HFFc6 (cell line): Measurements from ENCODE around the gene S100A3. TPM values are rescaled to one million over a fixed set of nuclear protein-coding genes. Genes with fewer than 3 reads are reported as not detected.
"Not testable (repeated sequence)": the region's sequence is repeated elsewhere in the genome, so short reads cannot be mapped to it uniquely, and the experiment has no call there.

Experiments used
- DNase-seq: peaks from one replicate; pipeline ENCODE4 v3.0.0-alpha.2; 2018
- H3K27ac Mint-ChIP-seq: 2 replicates; pipeline ENCODE4 v1.8.0; 2020; ENCODE audit warnings: mild to moderate bottlenecking, mixed read lengths
- H3K27me3 Mint-ChIP-seq: 2 replicates; pipeline ENCODE4 v1.8.0; 2021; ENCODE audit warnings: mild to moderate bottlenecking, moderate library complexity, mixed read lengths; ENCODE audit not compliant: insufficient read depth
- H3K36me3 Mint-ChIP-seq: 2 replicates; pipeline ENCODE4 v1.8.0; 2021; ENCODE audit warnings: low read depth, mixed read lengths
- H3K4me1 Mint-ChIP-seq: 2 replicates; pipeline ENCODE4 v1.8.0; 2020; ENCODE audit warnings: low read depth, mixed read lengths
- H3K4me3 Mint-ChIP-seq: 2 replicates; pipeline ENCODE4 v1.8.0; 2020; ENCODE audit warnings: mild to moderate bottlenecking, moderate library complexity, mixed read lengths
- H3K9me3 Mint-ChIP-seq: 2 replicates; pipeline ENCODE4 v1.8.0; 2020; ENCODE audit warnings: mild to moderate bottlenecking, mixed read lengths
- CTCF ChIP-seq: fragments of 200-600 bp; sonication (generic); IDR thresholded peaks from 2 replicates; pipeline ENCODE4 v1.5.0; 2021; ENCODE audit warnings: antibody characterized with exemption, mild to moderate bottlenecking
- total RNA-seq, 6 experiments: library from RNA; stranded (reverse); fragmentation: NEBNext Ultra II Directional; extraction: Animal tissue kit (Norgen Biotek cat#: 25700); gene quantifications; 2 replicates in 1 of 6; 3 replicates in 5 of 6; pipeline ENCODE4 v1.2.3, GENCODE V29; 2021

S100A3 gene
- total RNA-seq, 6 experiments from 2014 or later: 3.4 to 5.6 (median 5.1) TPM

- no peak for TF ChIP-seq CTCF
- Mint-ChIP-seq H3K9me3 (no peaks in the 10 kb centered on the region), H3K36me3 (peaks cover 19% of the 10 kb centered on the region), H3K27me3 (peaks cover 14% of the 10 kb centered on the region), H3K4me1 (peaks cover 61% of the 10 kb centered on the region), H3K27ac (peak overlapping the region; percentile 67), H3K4me3 (no peak overlapping the region)
- DNase-seq: no peak
Measured at GRCh38 chr1:153531638-153532037, 17.4 kb downstream of the S100A3 start.

- H3K27me3 Mint-ChIP-seq: no peaks in the 10 kb centered on the region
- no peak overlapping the region; the same call in 1 of the 2 replicates for H3K27ac Mint-ChIP-seq
- TF ChIP-seq CTCF: no peak
- no peaks in the 10 kb centered on the region for H3K9me3 Mint-ChIP-seq
- H3K4me3 Mint-ChIP-seq: no peak overlapping the region
- H3K36me3 Mint-ChIP-seq: no peaks in the 10 kb centered on the region
- peaks cover 47% of the 10 kb centered on the region for H3K4me1 Mint-ChIP-seq
- DNase-seq: no peak
Measured at GRCh38 chr1:153527683-153528040, 21.4 kb downstream of the S100A3 start.

- peaks cover 42% of the 10 kb centered on the region for H3K4me1 Mint-ChIP-seq
- 0 out of 2 replicates have a peak overlapping the region, but pooled peaks have one; percentile 6 for H3K27ac Mint-ChIP-seq
- TF ChIP-seq CTCF: no peak
Measured at GRCh38 chr1:153527023-153527682, 21.9 kb downstream of the S100A3 start.

GRCh38 chr1:153526132-153526543 is 22.9 kb downstream of the S100A3 start:
- no peaks in the 10 kb centered on the region for H3K9me3 Mint-ChIP-seq
- DNase-seq: no peak
- TF ChIP-seq CTCF: no peak
- H3K27ac Mint-ChIP-seq: no peak overlapping the region
- H3K36me3 Mint-ChIP-seq: no peaks in the 10 kb centered on the region
- H3K4me1 Mint-ChIP-seq: peaks cover 35% of the 10 kb centered on the region
- H3K27me3 Mint-ChIP-seq: no peaks in the 10 kb centered on the region
- no peak overlapping the region for H3K4me3 Mint-ChIP-seq

More at GRCh38 chr1:153527023-153527682, 21.9 kb downstream of the S100A3 start:
- H3K36me3 Mint-ChIP-seq: no peaks in the 10 kb centered on the region
- H3K27me3 Mint-ChIP-seq: no peaks in the 10 kb centered on the region
- no peak for DNase-seq
- no peaks in the 10 kb centered on the region for H3K9me3 Mint-ChIP-seq
- no peak overlapping the region for H3K4me3 Mint-ChIP-seq

GRCh38 chr1:153525088-153525728 is 23.9 kb downstream of the S100A3 start:
- DNase-seq: no peak
- no peak for TF ChIP-seq CTCF
- Mint-ChIP-seq H3K36me3 (no peaks in the 10 kb centered on the region), H3K27me3 (no peaks in the 10 kb centered on the region), H3K4me1 (peaks cover 41% of the 10 kb centered on the region), H3K4me3 (no peak overlapping the region), H3K27ac (no peak overlapping the region), H3K9me3 (no peaks in the 10 kb centered on the region)

GRCh38 chr1:153522353-153523048 is 26.6 kb downstream of the S100A3 start:
- not testable (repeated sequence) for H3K36me3 Mint-ChIP-seq, H3K9me3 Mint-ChIP-seq, H3K27me3 Mint-ChIP-seq, H3K27ac Mint-ChIP-seq, DNase-seq, H3K4me3 Mint-ChIP-seq
- H3K4me1 Mint-ChIP-seq: peaks cover 45% of the 10 kb centered on the region

- not testable (repeated sequence) for H3K27ac Mint-ChIP-seq, H3K36me3 Mint-ChIP-seq, H3K27me3 Mint-ChIP-seq, H3K9me3 Mint-ChIP-seq, DNase-seq, H3K4me3 Mint-ChIP-seq
- peaks cover 38% of the 10 kb centered on the region for H3K4me1 Mint-ChIP-seq
Measured at GRCh38 chr1:153521808-153522207, 27.2 kb downstream of the S100A3 start.
